ENCODE data around the gene SKI. TPM values are rescaled to one million over a fixed set of nuclear protein-coding genes. Genes with fewer than 3 reads are reported as not detected.
A peak's percentile ranks its signal among the peaks of the same experiment; 100 is the strongest.

The SKI gene
- total RNA-seq, 1 donor = 25.3 TPM

GRCh38 chr1:2302292-2302925 lies 74.3 kb downstream of the SKI start:
- no peak for DNase-seq (ENCODE audit: low read depth in 2 of 3, low spot score in 2 of 3)

- DNase-seq (ENCODE audit: low read depth in 2 of 3, low spot score in 2 of 3) = no peak
These were observed 75.1 kb downstream of the SKI start for GRCh38 chr1:2303016-2303775.

- no peak for DNase-seq (ENCODE audit: low read depth in 2 of 3, low spot score in 2 of 3)
These were observed 75.7 kb downstream of the SKI start for GRCh38 chr1:2303781-2304180.

- DNase-seq (ENCODE audit: low read depth in 2 of 3, low spot score in 2 of 3) = no peak
These were observed 76.2 kb downstream of the SKI start for GRCh38 chr1:2304282-2304681.

GRCh38 chr1:2304921-2305681 lies 77.0 kb downstream of the SKI start:
- DNase-seq (ENCODE audit: low read depth in 2 of 3, low spot score in 2 of 3) = no peak

GRCh38 chr1:2306151-2306978 lies 78.2 kb downstream of the SKI start:
- DNase-seq (ENCODE audit: low read depth in 2 of 3, low spot score in 2 of 3) = no peak

- DNase-seq (ENCODE audit: low read depth in 2 of 3, low spot score in 2 of 3) = no peak
These were observed 79.0 kb downstream of the SKI start for GRCh38 chr1:2307064-2307605.

GRCh38 chr1:2307972-2308371 lies 79.9 kb downstream of the SKI start:
- DNase-seq (ENCODE audit: low read depth in 2 of 3, low spot score in 2 of 3) = no peak

GRCh38 chr1:2308844-2309243 lies 80.7 kb downstream of the SKI start:
- DNase-seq (ENCODE audit: low read depth in 2 of 3, low spot score in 2 of 3) = no peak

GRCh38 chr1:2310332-2311183 lies 82.4 kb downstream of the SKI start:
- no peak for DNase-seq (ENCODE audit: low read depth in 2 of 3, low spot score in 2 of 3)

- DNase-seq (ENCODE audit: low read depth in 2 of 3, low spot score in 2 of 3) = peak in 2 of 3 donors; percentile 64 to 77
These were observed 83.3 kb downstream of the SKI start for GRCh38 chr1:2311184-2312032.

- DNase-seq (ENCODE audit: low read depth in 2 of 3, low spot score in 2 of 3) = no peak
These were observed 84.0 kb downstream of the SKI start for GRCh38 chr1:2312160-2312514.

- DNase-seq (ENCODE audit: low read depth in 2 of 3, low spot score in 2 of 3) = no peak
These were observed 84.6 kb downstream of the SKI start for GRCh38 chr1:2312515-2313301.

GRCh38 chr1:2313651-2314261 lies 85.6 kb downstream of the SKI start:
- no peak for DNase-seq (ENCODE audit: low read depth in 2 of 3, low spot score in 2 of 3)

GRCh38 chr1:2314273-2314802 lies 86.2 kb downstream of the SKI start:
- peak in 2 of 3 donors; percentile 26 to 43 for DNase-seq (ENCODE audit: low read depth in 2 of 3, low spot score in 2 of 3)

- DNase-seq (ENCODE audit: low read depth in 2 of 3, low spot score in 2 of 3) = peak in 2 of 3 donors; percentile 67 to 73
These were observed 86.9 kb downstream of the SKI start for GRCh38 chr1:2314803-2315673.
